Nephron (organoid): ENCODE measurements around the gene IP6K1.

Experiments
- H3K27ac Mint-ChIP-seq, 3 experiments: 2 replicates each; pipeline ENCODE4 v1.8.0; 2020; ENCODE audit warnings: mixed read lengths in 3 of 3, mild to moderate bottlenecking in 2 of 3, moderate library complexity in 1 of 3
- H3K27me3 Mint-ChIP-seq: 2 replicates; pipeline ENCODE4 v1.8.0; 2021; ENCODE audit warnings: low read depth, mild to moderate bottlenecking, moderate library complexity, mixed read lengths
- H3K36me3 Mint-ChIP-seq: 2 replicates; pipeline ENCODE4 v1.8.0; 2020; ENCODE audit warnings: low read depth, mixed read lengths
- H3K4me1 Mint-ChIP-seq: 2 replicates; pipeline ENCODE4 v1.8.0; 2020; ENCODE audit warnings: mixed read lengths
- H3K4me3 Mint-ChIP-seq, 3 experiments: 2 replicates each; pipeline ENCODE4 v1.8.0; 2020; ENCODE audit warnings: mild to moderate bottlenecking in 3 of 3, mixed read lengths in 3 of 3, moderate library complexity in 2 of 3
- H3K9me3 Mint-ChIP-seq: 2 replicates; pipeline ENCODE4 v1.8.0; 2020; ENCODE audit warnings: mixed read lengths
- CTCF ChIP-seq, 3 experiments: fragments of 200-600 bp; sonication (generic); IDR thresholded peaks; one replicate each; pipeline ENCODE4 v1.5.0; 2021; ENCODE audit warnings: antibody characterized with exemption in 3 of 3; ENCODE audit not compliant: unreplicated experiment in 3 of 3

The IP6K1 gene

GRCh38 chr3:49772703-49773102 lies 13.6 kb downstream of the IP6K1 start:
- no peaks in the 10 kb centered on the region for H3K9me3 Mint-ChIP-seq
- H3K4me1 Mint-ChIP-seq, result no peaks in the 10 kb centered on the region
- H3K27me3 Mint-ChIP-seq, result no peaks in the 10 kb centered on the region
- TF ChIP-seq CTCF (IDR thresholded peaks at IDR 0.05; ENCODE audit: unreplicated experiment in 3 of 3), result no peak
- peaks cover 20% of the 10 kb centered on the region for H3K36me3 Mint-ChIP-seq
- no peak overlapping the region for H3K27ac Mint-ChIP-seq
- no peak overlapping the region for H3K4me3 Mint-ChIP-seq

GRCh38 chr3:49771340-49771938 lies 14.9 kb downstream of the IP6K1 start:
- no peak for TF ChIP-seq CTCF (IDR thresholded peaks at IDR 0.05; ENCODE audit: unreplicated experiment in 3 of 3)
- no peak overlapping the region for H3K4me3 Mint-ChIP-seq
- H3K36me3 Mint-ChIP-seq, result peaks cover 14% of the 10 kb centered on the region
- H3K4me1 Mint-ChIP-seq, result no peaks in the 10 kb centered on the region
- H3K9me3 Mint-ChIP-seq, result no peaks in the 10 kb centered on the region
- H3K27me3 Mint-ChIP-seq, result no peaks in the 10 kb centered on the region
- H3K27ac Mint-ChIP-seq, result no peak overlapping the region

GRCh38 chr3:49769926-49770325 lies 16.4 kb downstream of the IP6K1 start:
- Mint-ChIP-seq H3K27ac (no peak overlapping the region), H3K36me3 (peaks cover 20% of the 10 kb centered on the region), H3K9me3 (no peaks in the 10 kb centered on the region), H3K4me3 (no peak overlapping the region), H3K27me3 (no peaks in the 10 kb centered on the region), H3K4me1 (no peaks in the 10 kb centered on the region)
- TF ChIP-seq CTCF (IDR thresholded peaks at IDR 0.05; ENCODE audit: unreplicated experiment in 3 of 3), result no peak

GRCh38 chr3:49769286-49769915 lies 16.9 kb downstream of the IP6K1 start:
- Mint-ChIP-seq H3K4me3 (no peak overlapping the region), H3K4me1 (no peaks in the 10 kb centered on the region), H3K27ac (no peak overlapping the region), H3K36me3 (peaks cover 22% of the 10 kb centered on the region), H3K9me3 (no peaks in the 10 kb centered on the region), H3K27me3 (no peaks in the 10 kb centered on the region)
- TF ChIP-seq CTCF (IDR thresholded peaks at IDR 0.05; ENCODE audit: unreplicated experiment in 3 of 3), result no peak

- peaks cover 28% of the 10 kb centered on the region for H3K36me3 Mint-ChIP-seq
- no peaks in the 10 kb centered on the region for H3K27me3 Mint-ChIP-seq
- no peaks in the 10 kb centered on the region for H3K9me3 Mint-ChIP-seq
- no peak for TF ChIP-seq CTCF (IDR thresholded peaks at IDR 0.05; ENCODE audit: unreplicated experiment in 3 of 3)
- no peak overlapping the region for H3K27ac Mint-ChIP-seq
- peaks cover 7% of the 10 kb centered on the region for H3K4me1 Mint-ChIP-seq
- no peak overlapping the region for H3K4me3 Mint-ChIP-seq
Observed at GRCh38 chr3:49763981-49764380, 22.4 kb downstream of the IP6K1 start.

- Mint-ChIP-seq H3K36me3 (peaks cover 24% of the 10 kb centered on the region), H3K27ac (no peak overlapping the region), H3K4me1 (peaks cover 9% of the 10 kb centered on the region), H3K4me3 (no peak overlapping the region), H3K9me3 (no peaks in the 10 kb centered on the region), H3K27me3 (no peaks in the 10 kb centered on the region)
- TF ChIP-seq CTCF (IDR thresholded peaks at IDR 0.05; ENCODE audit: unreplicated experiment in 3 of 3), result no peak
Observed at GRCh38 chr3:49761661-49762060, 24.7 kb downstream of the IP6K1 start.
